ENCODE results near the gene CRMP1. TPM values are rescaled to one million over a fixed set of nuclear protein-coding genes. Genes with fewer than 3 reads are reported as not detected.
"Not testable (repeated sequence)": the region's sequence is repeated elsewhere in the genome, so short reads cannot be mapped to it uniquely, and the experiment has no call there.

The CRMP1 gene
- polyA plus RNA-seq, 1 donor from 2014 or later, result not detected

GRCh38 chr4:5815641-5816040 is 77.2 kb downstream of the CRMP1 start:
- Mint-ChIP-seq H3K9me3 (peaks cover 0 to 4% (median 0%) of the 10 kb centered on the region in 3 donors), H3K27me3 (no peaks in the 10 kb centered on the region), H3K27ac (no peak overlapping the region), H3K36me3 (no peaks in the 10 kb centered on the region), H3K4me3 (no peak overlapping the region), H3K4me1 (peaks cover 0 to 3% (median 0%) of the 10 kb centered on the region in 3 donors)

GRCh38 chr4:5814421-5814820 is 78.5 kb downstream of the CRMP1 start:
- no peak overlapping the region for H3K4me3 Mint-ChIP-seq
- H3K36me3 Mint-ChIP-seq, result no peaks in the 10 kb centered on the region
- H3K4me1 Mint-ChIP-seq, result peaks cover 0 to 3% (median 0%) of the 10 kb centered on the region in 3 donors
- H3K27ac Mint-ChIP-seq, result no peak overlapping the region
- H3K9me3 Mint-ChIP-seq, result no peaks in the 10 kb centered on the region
- no peaks in the 10 kb centered on the region for H3K27me3 Mint-ChIP-seq

GRCh38 chr4:5813882-5814255 is 79.0 kb downstream of the CRMP1 start:
- Mint-ChIP-seq H3K9me3 (no peaks in the 10 kb centered on the region), H3K27me3 (no peaks in the 10 kb centered on the region), H3K36me3 (no peaks in the 10 kb centered on the region), H3K27ac (no peak overlapping the region), H3K4me1 (peaks cover 0 to 3% (median 0%) of the 10 kb centered on the region in 3 donors), H3K4me3 (no peak overlapping the region)

- H3K27me3 Mint-ChIP-seq, result no peaks in the 10 kb centered on the region
These were observed 80.2 kb downstream of the CRMP1 start for GRCh38 chr4:5812506-5813229.

GRCh38 chr4:5812057-5812456 is 80.8 kb downstream of the CRMP1 start:
- not testable (repeated sequence) for H3K4me3 Mint-ChIP-seq, H3K36me3 Mint-ChIP-seq, H3K4me1 Mint-ChIP-seq, H3K27me3 Mint-ChIP-seq, H3K9me3 Mint-ChIP-seq, H3K27ac Mint-ChIP-seq

More at GRCh38 chr4:5812506-5813229, 80.2 kb downstream of the CRMP1 start:
- peaks cover 0 to 3% (median 0%) of the 10 kb centered on the region in 3 donors for H3K4me1 Mint-ChIP-seq
- H3K9me3 Mint-ChIP-seq, result no peaks in the 10 kb centered on the region
- no peak overlapping the region for H3K27ac Mint-ChIP-seq
- H3K4me3 Mint-ChIP-seq, result no peak overlapping the region
- H3K36me3 Mint-ChIP-seq, result no peaks in the 10 kb centered on the region

- Mint-ChIP-seq H3K9me3 (no peaks in the 10 kb centered on the region), H3K27ac (no peak overlapping the region), H3K4me1 (peaks cover 0 to 3% (median 0%) of the 10 kb centered on the region in 3 donors), H3K4me3 (no peak overlapping the region), H3K36me3 (no peaks in the 10 kb centered on the region), H3K27me3 (no peaks in the 10 kb centered on the region)
These were observed 82.0 kb downstream of the CRMP1 start for GRCh38 chr4:5810770-5811430.

- no peaks in the 10 kb centered on the region for H3K27me3 Mint-ChIP-seq
- H3K4me1 Mint-ChIP-seq, result peaks cover 0 to 3% (median 0%) of the 10 kb centered on the region in 3 donors
- no peaks in the 10 kb centered on the region for H3K9me3 Mint-ChIP-seq
- no peak overlapping the region for H3K27ac Mint-ChIP-seq
- no peaks in the 10 kb centered on the region for H3K36me3 Mint-ChIP-seq
- H3K4me3 Mint-ChIP-seq, result no peak overlapping the region
These were observed 82.7 kb downstream of the CRMP1 start for GRCh38 chr4:5810151-5810550.

GRCh38 chr4:5809216-5809776 is 83.6 kb downstream of the CRMP1 start:
- no peaks in the 10 kb centered on the region for H3K9me3 Mint-ChIP-seq
- no peak overlapping the region for H3K27ac Mint-ChIP-seq
- no peaks in the 10 kb centered on the region for H3K36me3 Mint-ChIP-seq
- no peaks in the 10 kb centered on the region for H3K27me3 Mint-ChIP-seq
- no peak overlapping the region for H3K4me3 Mint-ChIP-seq
- H3K4me1 Mint-ChIP-seq, result peaks cover 0 to 3% (median 0%) of the 10 kb centered on the region in 3 donors

GRCh38 chr4:5808081-5808741 is 84.7 kb downstream of the CRMP1 start:
- Mint-ChIP-seq H3K4me3 (no peak overlapping the region), H3K27ac (no peak overlapping the region), H3K9me3 (no peaks in the 10 kb centered on the region), H3K27me3 (no peaks in the 10 kb centered on the region), H3K4me1 (peaks cover 0 to under 1% (median 0%) of the 10 kb centered on the region in 3 donors), H3K36me3 (no peaks in the 10 kb centered on the region)

- H3K4me3 Mint-ChIP-seq, result no peak overlapping the region
- peaks cover 0 to under 1% (median 0%) of the 10 kb centered on the region in 3 donors for H3K9me3 Mint-ChIP-seq
- no peaks in the 10 kb centered on the region for H3K27me3 Mint-ChIP-seq
- H3K27ac Mint-ChIP-seq, result no peak overlapping the region
- H3K36me3 Mint-ChIP-seq, result no peaks in the 10 kb centered on the region
- H3K4me1 Mint-ChIP-seq, result no peaks in the 10 kb centered on the region
These were observed 87.6 kb downstream of the CRMP1 start for GRCh38 chr4:5805270-5805669.

- Mint-ChIP-seq H3K36me3 (no peaks in the 10 kb centered on the region), H3K4me1 (no peaks in the 10 kb centered on the region), H3K4me3 (no peak overlapping the region), H3K9me3 (peaks cover 0 to 3% (median 0%) of the 10 kb centered on the region in 3 donors), H3K27me3 (no peaks in the 10 kb centered on the region), H3K27ac (no peak overlapping the region)
These were observed 88.2 kb downstream of the CRMP1 start for GRCh38 chr4:5804656-5805055.

GRCh38 chr4:5802565-5802964 is 90.3 kb downstream of the CRMP1 start:
- no peaks in the 10 kb centered on the region for H3K36me3 Mint-ChIP-seq
- H3K27ac Mint-ChIP-seq, result no peak overlapping the region
- peaks cover 0 to 3% (median 0%) of the 10 kb centered on the region in 3 donors for H3K9me3 Mint-ChIP-seq
- H3K4me1 Mint-ChIP-seq, result no peaks in the 10 kb centered on the region
- H3K27me3 Mint-ChIP-seq, result no peaks in the 10 kb centered on the region
- no peak overlapping the region for H3K4me3 Mint-ChIP-seq

GRCh38 chr4:5801696-5802095 is 91.2 kb downstream of the CRMP1 start:
- H3K36me3 Mint-ChIP-seq, result no peaks in the 10 kb centered on the region
- H3K9me3 Mint-ChIP-seq, result peaks cover 0 to 3% (median 0%) of the 10 kb centered on the region in 3 donors
- no peak overlapping the region for H3K27ac Mint-ChIP-seq
- no peaks in the 10 kb centered on the region for H3K27me3 Mint-ChIP-seq
- no peaks in the 10 kb centered on the region for H3K4me1 Mint-ChIP-seq
- no peak overlapping the region for H3K4me3 Mint-ChIP-seq

- Mint-ChIP-seq H3K4me3 (no peak overlapping the region), H3K4me1 (no peaks in the 10 kb centered on the region), H3K36me3 (no peaks in the 10 kb centered on the region), H3K9me3 (peaks cover 0 to 3% (median 2%) of the 10 kb centered on the region in 3 donors), H3K27ac (no peak overlapping the region), H3K27me3 (no peaks in the 10 kb centered on the region)
These were observed 92.4 kb downstream of the CRMP1 start for GRCh38 chr4:5800496-5800895.

GRCh38 chr4:5799406-5799805 is 93.5 kb downstream of the CRMP1 start:
- Mint-ChIP-seq H3K9me3 (peaks cover 3% of the 10 kb centered on the region in 3 donors), H3K27ac (no peak overlapping the region), H3K4me3 (no peak overlapping the region), H3K27me3 (no peaks in the 10 kb centered on the region), H3K4me1 (no peaks in the 10 kb centered on the region), H3K36me3 (no peaks in the 10 kb centered on the region)

Measured in IgD-negative memory B cell (primary cell).